Measurements from ENCODE around the gene TULP4. TPM values are rescaled to one million over a fixed set of nuclear protein-coding genes. Genes with fewer than 3 reads are reported as not detected.

The TULP4 gene
- total RNA-seq, 1 donor from 2014 or later, result 100 TPM

- Mint-ChIP-seq H3K4me1 (ENCODE audit: unreplicated experiment) (peaks cover 18% of the 10 kb centered on the region), H3K27ac (ENCODE audit: unreplicated experiment) (no peak overlapping the region), H3K4me3 (ENCODE audit: unreplicated experiment) (no peak overlapping the region), H3K9me3 (ENCODE audit: unreplicated experiment) (no peaks in the 10 kb centered on the region), H3K27me3 (ENCODE audit: unreplicated experiment) (no peaks in the 10 kb centered on the region), H3K36me3 (ENCODE audit: unreplicated experiment) (peaks cover 8% of the 10 kb centered on the region)
- no peak for TF ChIP-seq CTCF (IDR thresholded peaks at IDR 0.05)
- DNase-seq (ENCODE audit: extremely low spot score, unreplicated experiment), result no peak
Observed at GRCh38 chr6:158279615-158280014, 32.6 kb upstream of the TULP4 start.

- peak overlapping the region; percentile 40 for H3K4me3 Mint-ChIP-seq (ENCODE audit: unreplicated experiment)
- TF ChIP-seq CTCF (IDR thresholded peaks at IDR 0.05), result no peak
Observed at GRCh38 chr6:158283304-158283980, 28.8 kb upstream of the TULP4 start.

GRCh38 chr6:158284007-158284875, 28.0 kb upstream of the TULP4 start:
- no peaks in the 10 kb centered on the region for H3K9me3 Mint-ChIP-seq (ENCODE audit: unreplicated experiment)
- peak overlapping the region; percentile 40 for H3K4me3 Mint-ChIP-seq (ENCODE audit: unreplicated experiment)
- H3K27me3 Mint-ChIP-seq (ENCODE audit: unreplicated experiment), result no peaks in the 10 kb centered on the region
- no peaks in the 10 kb centered on the region for H3K36me3 Mint-ChIP-seq (ENCODE audit: unreplicated experiment)
- TF ChIP-seq CTCF (IDR thresholded peaks at IDR 0.05), result no peak
- peaks cover 34% of the 10 kb centered on the region for H3K4me1 Mint-ChIP-seq (ENCODE audit: unreplicated experiment)
- peak overlapping the region; percentile 93 for H3K27ac Mint-ChIP-seq (ENCODE audit: unreplicated experiment)
- no peak for DNase-seq (ENCODE audit: extremely low spot score, unreplicated experiment)

More at GRCh38 chr6:158283304-158283980, 28.8 kb upstream of the TULP4 start:
- Mint-ChIP-seq H3K27me3 (ENCODE audit: unreplicated experiment) (no peaks in the 10 kb centered on the region), H3K27ac (ENCODE audit: unreplicated experiment) (peak overlapping the region; percentile 93), H3K9me3 (ENCODE audit: unreplicated experiment) (no peaks in the 10 kb centered on the region), H3K4me1 (ENCODE audit: unreplicated experiment) (peaks cover 34% of the 10 kb centered on the region), H3K36me3 (ENCODE audit: unreplicated experiment) (no peaks in the 10 kb centered on the region)
- no peak for DNase-seq (ENCODE audit: extremely low spot score, unreplicated experiment)

- no peaks in the 10 kb centered on the region for H3K27me3 Mint-ChIP-seq (ENCODE audit: unreplicated experiment)
- no peak overlapping the region for H3K4me3 Mint-ChIP-seq (ENCODE audit: unreplicated experiment)
- TF ChIP-seq CTCF (IDR thresholded peaks at IDR 0.05), result no peak
- peak overlapping the region; percentile 93 for H3K27ac Mint-ChIP-seq (ENCODE audit: unreplicated experiment)
- no peaks in the 10 kb centered on the region for H3K9me3 Mint-ChIP-seq (ENCODE audit: unreplicated experiment)
- DNase-seq (ENCODE audit: extremely low spot score, unreplicated experiment), result no peak
- H3K36me3 Mint-ChIP-seq (ENCODE audit: unreplicated experiment), result no peaks in the 10 kb centered on the region
- H3K4me1 Mint-ChIP-seq (ENCODE audit: unreplicated experiment), result peaks cover 34% of the 10 kb centered on the region
Observed at GRCh38 chr6:158284876-158285655, 27.2 kb upstream of the TULP4 start.

Data from osteocyte (in vitro differentiated cells).